Smooth muscle cell (in vitro differentiated cells): ENCODE data around the gene ABCC8. TPM values are rescaled to one million over a fixed set of nuclear protein-coding genes. Genes with fewer than 3 reads are reported as not detected.

Experiments used
- DNase-seq: peaks from one replicate; lab custom pipeline; 2025; ENCODE audit not compliant: unreplicated experiment; lab: John Stamatoyannopoulos, UW
- H2AFZ ChIP-seq: fragments of 200-600 bp; sonication (generic); 2 replicates; pipeline ENCODE4 v1.6.0; 2016; ENCODE audit warnings: antibody characterized with exemption, low read depth, mild to moderate bottlenecking
- H3F3A ChIP-seq: fragments of 200-600 bp; sonication (generic); 2 replicates; pipeline ENCODE4 v1.6.0; 2017; ENCODE audit warnings: antibody characterized with exemption, low read depth
- H3K27ac ChIP-seq: fragments of 200-600 bp; sonication (generic); 2 replicates; pipeline ENCODE4 v1.5.1; 2016; ENCODE audit warnings: low read depth, mild to moderate bottlenecking
- H3K27me3 ChIP-seq: fragments of 200-600 bp; sonication (generic); 2 replicates; pipeline ENCODE4 v1.6.1; 2016; ENCODE audit warnings: low read depth, mild to moderate bottlenecking
- H3K36me3 ChIP-seq: fragments of 200-600 bp; sonication (generic); 2 replicates; pipeline ENCODE4 v1.5.1; 2016; ENCODE audit warnings: low read depth
- H3K4me1 ChIP-seq: fragments of 200-600 bp; sonication (generic); 2 replicates; pipeline ENCODE4 v1.5.1; 2016; ENCODE audit warnings: low read depth
- H3K4me2 ChIP-seq: fragments of 200-600 bp; sonication (generic); 2 replicates; pipeline ENCODE4 v1.6.0; 2016; ENCODE audit warnings: mild to moderate bottlenecking
- H3K4me3 ChIP-seq: fragments of 200-600 bp; sonication (generic); 2 replicates; pipeline ENCODE4 v1.5.1; 2016; ENCODE audit warnings: mild to moderate bottlenecking
- H3K79me2 ChIP-seq: fragments of 200-600 bp; sonication (generic); 2 replicates; pipeline ENCODE4 v1.6.0; 2016; ENCODE audit warnings: low read depth, mild to moderate bottlenecking
- H3K9ac ChIP-seq: fragments of 200-600 bp; sonication (generic); 2 replicates; pipeline ENCODE4 v1.6.0; 2016; ENCODE audit warnings: low read depth
- H3K9me3 ChIP-seq: fragments of 200-600 bp; sonication (generic); replicated peaks from 2 replicates; pipeline ENCODE4 v1.5.1; 2016; ENCODE audit warnings: low read depth
- H4K20me1 ChIP-seq: fragments of 200-600 bp; sonication (generic); 2 replicates; pipeline ENCODE4 v1.6.0; 2016; ENCODE audit warnings: low read depth
- WGBS: methylation state at CpG from one replicate; pipeline ENCODE4 v1.1.7; 2016; ENCODE audit warnings: low lambda C conversion rate; 5-methylcytosine and 5-hydroxymethylcytosine counted together
- polyA plus RNA-seq: library from polyadenylated mRNA; unstranded; fragments of >200 nt; fragmentation: Nextera tagmentation; extraction: Ambion mirVana; gene quantifications from 2 replicates; pipeline ENCODE4 v1.2.1, GENCODE V29; 2016
- total RNA-seq: library from RNA; depleted of rRNA; stranded (reverse); fragments of >200 nt; gene quantifications from 2 replicates; pipeline ENCODE4 v1.2.3, GENCODE V29; 2014
- TF ChIP-seq, protein P1 (sequence below): fragments of 200-600 bp; sonication (generic); IDR thresholded peaks from 2 replicates; pipeline ENCODE4 v1.5.1; 2017; ENCODE audit warnings: borderline replicate concordance, mild to moderate bottlenecking, antibody characterized with exemption; ENCODE audit not compliant: insufficient read depth, poor library complexity, severe bottlenecking

The ABCC8 gene
- total and polyA plus RNA-seq, 2 experiments from 2014 or later: not detected

- Histone ChIP-seq H3K36me3 (no peaks in the 10 kb centered on the region), H3K9ac (no peak overlapping the region), H3K4me3 (no peak overlapping the region), H3K79me2 (no peaks in the 10 kb centered on the region), H3F3A (no peaks in the 10 kb centered on the region), H3K27me3 (peaks cover 34% of the 10 kb centered on the region), H3K4me2 (no peak overlapping the region), H3K27ac (no peak overlapping the region), H3K4me1 (no peaks in the 10 kb centered on the region), H2AFZ (no peak overlapping the region), H3K9me3 (no peaks in the 10 kb centered on the region), H4K20me1 (no peaks in the 10 kb centered on the region)
- TF ChIP-seq, protein P1, sequence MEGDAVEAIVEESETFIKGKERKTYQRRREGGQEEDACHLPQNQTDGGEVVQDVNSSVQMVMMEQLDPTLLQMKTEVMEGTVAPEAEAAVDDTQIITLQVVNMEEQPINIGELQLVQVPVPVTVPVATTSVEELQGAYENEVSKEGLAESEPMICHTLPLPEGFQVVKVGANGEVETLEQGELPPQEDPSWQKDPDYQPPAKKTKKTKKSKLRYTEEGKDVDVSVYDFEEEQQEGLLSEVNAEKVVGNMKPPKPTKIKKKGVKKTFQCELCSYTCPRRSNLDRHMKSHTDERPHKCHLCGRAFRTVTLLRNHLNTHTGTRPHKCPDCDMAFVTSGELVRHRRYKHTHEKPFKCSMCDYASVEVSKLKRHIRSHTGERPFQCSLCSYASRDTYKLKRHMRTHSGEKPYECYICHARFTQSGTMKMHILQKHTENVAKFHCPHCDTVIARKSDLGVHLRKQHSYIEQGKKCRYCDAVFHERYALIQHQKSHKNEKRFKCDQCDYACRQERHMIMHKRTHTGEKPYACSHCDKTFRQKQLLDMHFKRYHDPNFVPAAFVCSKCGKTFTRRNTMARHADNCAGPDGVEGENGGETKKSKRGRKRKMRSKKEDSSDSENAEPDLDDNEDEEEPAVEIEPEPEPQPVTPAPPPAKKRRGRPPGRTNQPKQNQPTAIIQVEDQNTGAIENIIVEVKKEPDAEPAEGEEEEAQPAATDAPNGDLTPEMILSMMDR: no peak
- 86% methylated on average over 6 of the region's 6 CpGs for WGBS
- no peak for DNase-seq
These were observed 13.6 kb upstream of the ABCC8 start for GRCh38 chr11:17490232-17490631.

GRCh38 chr11:17489751-17490150 is 13.1 kb upstream of the ABCC8 start:
- Histone ChIP-seq H3K9ac (no peak overlapping the region), H3K4me2 (no peak overlapping the region), H3K9me3 (no peaks in the 10 kb centered on the region), H3K36me3 (no peaks in the 10 kb centered on the region), H3K27me3 (peaks cover 37% of the 10 kb centered on the region), H3K4me1 (no peaks in the 10 kb centered on the region), H2AFZ (no peak overlapping the region), H3K4me3 (no peak overlapping the region), H3K79me2 (no peaks in the 10 kb centered on the region), H3K27ac (no peak overlapping the region), H3F3A (no peaks in the 10 kb centered on the region), H4K20me1 (no peaks in the 10 kb centered on the region)
- WGBS: 85% methylated on average over 5 of the region's 5 CpGs
- TF ChIP-seq, protein P1: no peak
- no peak for DNase-seq

- H3K36me3 ChIP-seq: no peaks in the 10 kb centered on the region
- H2AFZ ChIP-seq: no peak overlapping the region
- H3K9me3 ChIP-seq: no peaks in the 10 kb centered on the region
- H3K79me2 ChIP-seq: no peaks in the 10 kb centered on the region
- no peak overlapping the region for H3K4me3 ChIP-seq
- no peak for DNase-seq
- H3K4me2 ChIP-seq: no peak overlapping the region
- no peaks in the 10 kb centered on the region for H3F3A ChIP-seq
- peaks cover 43% of the 10 kb centered on the region for H3K27me3 ChIP-seq
- H3K9ac ChIP-seq: no peak overlapping the region
- H4K20me1 ChIP-seq: no peaks in the 10 kb centered on the region
- TF ChIP-seq, protein P1: no peak
- H3K27ac ChIP-seq: no peak overlapping the region
- H3K4me1 ChIP-seq: no peaks in the 10 kb centered on the region
- WGBS: 80% methylated on average over 1 of the region's 1 CpG
These were observed 11.9 kb upstream of the ABCC8 start for GRCh38 chr11:17488563-17488962.

DNA sequence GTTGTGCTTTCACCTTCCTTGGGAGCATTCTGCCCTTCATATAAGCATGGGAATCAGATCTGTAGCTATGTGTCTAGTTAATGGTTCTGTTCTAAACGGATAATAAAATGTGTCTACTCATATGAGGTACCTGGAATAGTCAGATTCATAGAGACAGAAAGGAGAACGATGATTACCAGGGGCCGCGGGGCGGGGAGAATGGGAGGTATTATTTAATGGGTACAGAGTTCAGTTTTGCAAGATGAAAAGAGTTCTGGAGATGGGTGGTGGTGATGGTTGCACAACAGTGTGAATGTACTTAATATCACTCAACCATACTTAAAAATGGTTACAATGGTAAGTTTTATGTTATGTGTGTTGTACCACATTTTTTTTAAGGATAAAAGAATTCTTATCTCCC is 10.0 kb upstream of the ABCC8 start:
- Histone ChIP-seq H3F3A (no peaks in the 10 kb centered on the region), H3K4me3 (no peak overlapping the region), H2AFZ (no peak overlapping the region), H3K4me1 (no peaks in the 10 kb centered on the region), H3K9ac (no peak overlapping the region), H3K27me3 (peaks cover 43% of the 10 kb centered on the region), H3K36me3 (no peaks in the 10 kb centered on the region), H3K27ac (no peak overlapping the region), H4K20me1 (no peaks in the 10 kb centered on the region), H3K9me3 (no peaks in the 10 kb centered on the region), H3K79me2 (no peaks in the 10 kb centered on the region), H3K4me2 (no peak overlapping the region)
- TF ChIP-seq, protein P1: no peak
- 87% methylated on average over 5 of the region's 5 CpGs for WGBS
- no peak for DNase-seq
